Measurements from ENCODE around the gene NEURL4.
"Not testable (repeated sequence)": the region's sequence is repeated elsewhere in the genome, so short reads cannot be mapped to it uniquely, and the experiment has no call there.

NEURL4 gene

GRCh38 chr17:7328840-7329373 is at the start of gene NEURL4:
Gene NEURL4 (minus strand): TSS chr17:7329335. CDS start chr17:7329312, 23 bp downstream.
- DNase-seq (ENCODE audit: low read depth in 2 of 2): no peak

DNA sequence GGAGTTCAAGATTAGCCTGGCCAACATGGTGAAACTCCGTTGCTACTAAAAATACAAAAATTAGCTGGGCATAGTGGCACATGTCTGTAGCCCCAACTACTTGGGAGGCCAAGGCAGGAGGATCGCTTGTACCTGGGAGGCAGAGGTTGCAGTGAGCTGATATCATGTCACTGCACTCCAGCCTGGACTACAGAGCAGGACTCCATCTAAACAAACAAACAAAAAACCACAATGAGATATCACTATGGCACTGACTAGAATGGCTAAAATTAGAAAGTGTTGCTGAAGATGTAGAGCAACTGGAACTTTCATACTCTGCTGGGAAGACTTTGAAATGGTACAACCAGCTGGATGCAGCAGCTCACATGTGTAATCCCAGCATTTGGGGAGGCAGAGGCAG is 45.2 kb upstream of the NEURL4 start:
- DNase-seq (ENCODE audit: low read depth in 2 of 2): no peak

DNA sequence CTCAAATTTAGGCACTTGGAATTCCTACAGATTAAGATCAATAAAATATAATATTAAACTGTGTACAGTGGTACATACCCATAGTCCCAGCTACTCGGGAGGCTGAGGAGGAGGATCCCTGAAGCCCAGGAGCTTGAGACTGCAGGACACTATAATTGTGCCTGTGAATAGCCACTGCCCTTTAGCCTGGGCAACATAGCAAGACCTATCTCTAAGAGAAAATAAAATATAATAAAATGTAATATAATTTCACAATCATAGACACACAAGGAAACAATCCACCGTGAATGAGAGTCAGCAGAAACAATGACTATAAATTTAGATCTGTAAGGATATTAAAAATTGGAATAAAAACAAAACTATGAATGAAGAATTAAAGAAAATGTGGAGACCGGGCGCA is 41.7 kb upstream of the NEURL4 start:
- DNase-seq (ENCODE audit: low read depth in 2 of 2): no peak

DNA sequence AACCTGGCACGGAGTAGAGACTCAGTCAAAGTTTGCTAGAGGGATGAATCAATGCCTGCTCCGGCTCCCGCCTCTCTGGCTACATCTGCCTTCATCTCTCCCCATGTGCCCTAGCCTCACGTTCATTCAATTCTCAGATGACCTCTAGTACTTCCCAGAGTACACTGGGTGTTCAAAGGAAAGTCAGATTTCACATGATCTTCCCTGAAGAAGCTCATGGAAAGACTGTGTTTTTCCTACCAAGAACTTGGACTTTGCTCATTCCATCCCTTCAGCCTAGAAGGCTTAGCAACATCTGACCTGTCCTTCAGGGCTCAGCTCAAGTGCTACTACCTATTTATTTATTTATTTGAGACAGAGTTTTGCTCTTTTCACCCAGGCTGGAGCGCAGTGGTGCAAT is 40.7 kb upstream of the NEURL4 start:
- DNase-seq (ENCODE audit: low read depth in 2 of 2): no peak

DNA sequence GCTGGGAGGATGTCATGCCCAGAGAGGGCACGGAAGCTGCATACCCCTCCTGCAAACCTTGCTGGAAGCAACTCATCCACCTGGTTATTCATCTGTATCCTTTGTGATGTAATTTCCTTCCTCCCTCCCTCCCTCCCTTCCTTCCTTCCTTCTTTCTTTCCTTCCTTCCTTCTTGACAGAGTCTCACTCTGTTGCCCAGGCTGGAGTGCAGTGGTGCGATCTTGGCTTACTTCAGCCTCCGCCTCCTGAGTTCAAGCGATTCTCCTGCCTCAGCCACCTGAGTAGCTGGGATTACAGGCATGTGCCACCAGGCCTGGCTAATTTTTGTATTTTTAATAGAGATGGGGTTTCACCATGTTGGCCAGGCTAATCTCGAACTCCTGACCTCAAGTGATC is 39.5 kb upstream of the NEURL4 start:
- DNase-seq (ENCODE audit: low read depth in 2 of 2): not testable (repeated sequence)

GRCh38 chr17:7367918-7368598 is 38.9 kb upstream of the NEURL4 start:
- DNase-seq (ENCODE audit: low read depth in 2 of 2): no peak

- no peak for DNase-seq (ENCODE audit: low read depth in 2 of 2)
These were observed 37.9 kb upstream of the NEURL4 start for GRCh38 chr17:7367083-7367482.

GRCh38 chr17:7365963-7366362 is 36.8 kb upstream of the NEURL4 start:
- DNase-seq (ENCODE audit: low read depth in 2 of 2): not testable (repeated sequence)

DNA sequence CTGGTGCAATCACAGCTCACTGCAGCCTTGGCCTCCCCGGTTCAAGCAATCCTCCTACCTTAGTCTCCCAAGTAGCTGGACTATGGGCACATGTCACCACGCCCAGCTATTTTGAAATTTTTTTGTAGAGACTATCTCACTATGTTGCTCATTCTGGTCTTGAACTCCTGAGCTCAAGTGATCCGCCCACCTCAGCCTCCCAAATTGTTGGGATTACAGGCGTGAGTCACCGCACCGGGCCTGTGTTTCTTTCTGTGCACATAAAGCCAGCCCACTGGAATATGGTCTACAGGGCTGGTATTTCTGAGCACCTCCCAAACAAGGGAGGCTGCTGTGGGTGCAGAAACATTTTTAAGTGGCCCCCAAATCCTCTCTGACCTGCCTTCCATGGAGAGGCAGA is 34.2 kb upstream of the NEURL4 start:
- no peak for DNase-seq (ENCODE audit: low read depth in 2 of 2)

- no peak for DNase-seq (ENCODE audit: low read depth in 2 of 2)
These were observed 32.8 kb upstream of the NEURL4 start for GRCh38 chr17:7361906-7362305.

GRCh38 chr17:7357381-7357780 is 28.2 kb upstream of the NEURL4 start:
- DNase-seq (ENCODE audit: low read depth in 2 of 2): no peak

DNA sequence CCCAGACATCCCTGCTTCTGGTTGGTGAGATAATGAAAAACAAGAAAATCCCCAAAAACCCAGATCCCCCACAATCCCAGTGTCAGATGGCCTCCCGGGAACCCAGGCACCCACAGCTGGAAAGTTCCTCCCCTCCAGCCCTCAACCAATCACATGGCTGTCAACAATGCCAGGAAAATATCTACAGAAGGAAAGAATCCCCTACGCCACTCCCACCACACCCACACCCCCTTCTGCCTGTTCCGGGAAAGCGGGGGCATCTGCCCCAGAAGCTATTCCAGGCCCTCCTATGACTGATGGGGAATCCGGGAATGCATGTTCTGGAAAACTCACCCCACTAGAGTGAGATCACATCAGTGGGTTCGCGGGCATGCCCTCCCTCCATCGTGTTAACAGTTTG is 27.6 kb upstream of the NEURL4 start:
- DNase-seq (ENCODE audit: low read depth in 2 of 2): no peak

DNA sequence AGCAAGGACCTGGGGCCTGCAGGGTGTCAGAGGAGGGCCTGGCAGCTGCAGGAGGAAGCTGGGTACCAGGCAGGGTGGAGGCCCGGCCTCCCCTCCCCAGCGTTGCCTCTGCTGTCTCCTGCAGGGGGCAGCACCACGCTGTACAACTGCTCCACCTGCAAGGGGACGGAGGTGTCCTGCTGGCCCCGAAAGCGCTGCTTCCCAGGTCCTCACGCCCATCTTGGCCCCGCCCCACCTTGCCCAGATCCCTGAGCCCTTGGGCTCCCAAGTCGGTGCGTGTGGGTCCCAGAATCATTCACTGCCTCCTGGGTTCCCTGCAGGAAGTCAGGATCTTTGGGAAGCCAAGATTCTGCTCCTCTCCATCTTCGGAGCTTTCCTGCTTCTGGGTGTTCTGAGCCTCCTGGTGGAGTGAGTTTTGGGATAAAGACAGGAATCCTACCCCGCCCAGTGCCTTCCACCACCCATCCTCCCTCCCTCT is 27.0 kb upstream of the NEURL4 start:
- DNase-seq (ENCODE audit: low read depth in 2 of 2): peak; percentile 73 to 79

DNA sequence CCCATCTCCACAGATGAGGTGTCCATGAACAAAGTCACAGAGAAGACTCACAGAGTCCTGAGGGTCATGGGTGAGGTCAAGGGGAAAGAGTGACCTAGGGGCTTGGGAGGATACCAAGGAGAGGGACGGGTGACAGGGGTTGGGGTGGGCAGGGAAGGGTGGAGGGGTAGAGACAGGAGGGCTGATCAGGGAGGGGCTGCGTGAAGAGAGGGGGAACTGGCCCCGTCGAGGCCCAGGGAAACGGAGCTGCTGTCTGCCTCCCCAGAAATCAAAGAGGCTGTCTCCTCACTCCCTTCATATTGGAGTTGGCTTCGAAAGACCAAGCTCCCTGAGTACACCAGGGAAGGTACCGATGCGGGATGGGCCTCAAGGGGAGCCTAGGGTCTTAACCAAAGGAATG is 26.4 kb upstream of the NEURL4 start:
- DNase-seq (ENCODE audit: low read depth in 2 of 2): no peak

DNA sequence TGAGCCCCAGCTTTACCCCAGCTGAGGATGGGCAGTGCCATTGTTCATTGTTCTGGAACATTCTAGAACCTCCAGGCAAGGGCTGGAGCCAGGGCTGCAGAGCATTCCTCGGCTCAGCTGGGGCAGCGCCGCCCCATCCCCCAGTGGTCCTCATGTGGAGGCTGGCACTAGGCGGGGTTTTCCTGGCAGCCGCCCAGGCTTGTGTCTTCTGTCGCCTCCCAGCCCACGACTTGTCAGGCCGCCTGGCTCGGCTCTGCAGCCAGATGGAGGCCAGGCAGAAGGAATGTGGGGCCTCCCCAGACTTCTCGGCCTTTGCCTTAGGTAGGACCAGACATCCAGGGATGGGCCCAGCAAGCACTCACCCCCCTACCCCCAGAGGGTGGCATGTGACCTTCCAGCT is 25.9 kb upstream of the NEURL4 start, which contains the start of gene TMEM95:
TMEM95 (plus strand) TSS at position 104 of the 400 bp plus-strand sequence; CDS start at position 153, 49 bp downstream.
- DNase-seq (ENCODE audit: low read depth in 2 of 2): no peak

GRCh38 chr17:7354262-7354843 is 25.2 kb upstream of the NEURL4 start:
- no peak for DNase-seq (ENCODE audit: low read depth in 2 of 2)

GRCh38 chr17:7352910-7353635 is 23.9 kb upstream of the NEURL4 start:
- DNase-seq (ENCODE audit: low read depth in 2 of 2): no peak

- no peak for DNase-seq (ENCODE audit: low read depth in 2 of 2)
These were observed 23.4 kb upstream of the NEURL4 start for GRCh38 chr17:7352503-7352889.

DNA sequence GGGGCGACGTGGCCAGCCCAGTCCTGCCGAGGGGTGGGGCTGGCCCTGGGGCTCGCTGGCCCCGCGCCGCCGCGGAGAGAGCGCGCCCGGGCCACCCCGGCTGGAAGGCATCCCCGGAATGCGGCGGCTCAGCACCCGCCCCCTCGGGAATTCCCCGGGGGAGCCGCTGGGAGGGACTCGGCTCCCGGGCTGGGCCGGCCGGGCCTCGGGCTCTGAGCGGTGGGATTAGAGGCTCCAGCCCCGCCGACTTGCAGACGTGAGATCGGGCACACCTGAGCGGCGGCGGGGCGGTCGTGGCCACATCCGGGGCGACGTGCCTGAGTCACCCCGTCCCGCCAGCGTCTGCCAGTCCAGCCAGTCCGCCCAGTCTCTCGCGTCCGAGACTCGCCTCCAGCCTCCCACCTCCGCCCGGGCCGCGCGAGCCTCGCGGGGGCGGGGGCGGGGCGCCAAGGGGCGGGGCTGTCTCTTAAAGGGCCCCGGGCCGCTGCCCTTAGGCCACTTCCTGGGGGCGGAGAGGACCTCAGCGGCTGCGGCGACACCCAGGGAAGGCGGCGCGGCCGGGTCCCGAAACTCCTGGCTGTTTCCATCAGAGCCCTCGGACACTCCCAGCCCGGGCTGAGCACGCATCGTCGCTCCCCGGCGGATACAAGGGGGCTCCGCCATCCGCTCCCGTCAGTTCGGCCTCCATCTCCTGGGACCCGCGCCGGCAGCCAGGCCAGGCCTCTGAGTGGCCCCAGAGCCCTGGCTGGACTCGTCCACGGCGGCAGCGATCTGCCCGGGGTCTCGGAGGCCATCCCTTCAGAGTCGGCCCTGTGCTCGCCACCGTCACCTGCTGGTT is 22.7 kb upstream of the NEURL4 start, which contains the start of gene KCTD11:
KCTD11 (plus strand) TSS at position 498 of the 838 bp plus-strand sequence.
- DNase-seq (ENCODE audit: low read depth in 2 of 2): peak; percentile 50 to 64

- DNase-seq (ENCODE audit: low read depth in 2 of 2): no peak
These were observed 19.5 kb upstream of the NEURL4 start for GRCh38 chr17:7348478-7349242.

Measured in stimulated activated CD8-positive, alpha-beta memory T cell treated with anti-CD3 and anti-CD28 coated beads, Interleukin-2, amount 100 ng/mL, for 1 hour (primary cell).